ENCODE results near the gene ULK1. TPM values are rescaled to one million over a fixed set of nuclear protein-coding genes. Genes with fewer than 3 reads are reported as not detected.

The ULK1 gene
- total RNA-seq, 1 donor: 14.1 TPM

GRCh38 chr12:131963381-131963780 lies 69.0 kb downstream of the ULK1 start:
- H3K27me3 ChIP-seq (ENCODE audit: insufficient read depth, low read length): no peaks in the 10 kb centered on the region
- H2AFZ ChIP-seq (ENCODE audit: low read length): no peak overlapping the region
- H3K36me3 ChIP-seq (ENCODE audit: insufficient read depth, low read length): peaks cover 9% of the 10 kb centered on the region
- H3K4me2 ChIP-seq (ENCODE audit: insufficient read depth, low read length): no peak overlapping the region
- H3K27ac ChIP-seq (ENCODE audit: low read depth, low read length): no peak overlapping the region
- H4K20me1 ChIP-seq (ENCODE audit: insufficient read depth, low read length): peaks cover 43% of the 10 kb centered on the region
- peaks cover 87% of the 10 kb centered on the region for H3K79me2 ChIP-seq (ENCODE audit: insufficient read depth, low read length)
- no peak overlapping the region for H3K4me3 ChIP-seq (ENCODE audit: insufficient read depth, low read length)
- no peak for DNase-seq (ENCODE audit: insufficient read length, low spot score, missing footprints)
- no peak for TF ChIP-seq CTCF (IDR thresholded peaks at IDR 0.05; ENCODE audit: extremely low read depth, low read depth, low read length)
- peaks cover 17% of the 10 kb centered on the region for H3K4me1 ChIP-seq (ENCODE audit: insufficient read depth, low read length)
- H3K9me3 ChIP-seq (ENCODE audit: low read depth, low read length): no peaks in the 10 kb centered on the region

- TF ChIP-seq CTCF (IDR thresholded peaks at IDR 0.05; ENCODE audit: extremely low read depth, low read depth, low read length): no peak
- Histone ChIP-seq H2AFZ (ENCODE audit: low read length) (no peak overlapping the region), H3K79me2 (ENCODE audit: insufficient read depth, low read length) (peaks cover 87% of the 10 kb centered on the region), H3K9me3 (ENCODE audit: low read depth, low read length) (no peaks in the 10 kb centered on the region), H3K4me1 (ENCODE audit: insufficient read depth, low read length) (peaks cover 12% of the 10 kb centered on the region), H3K27ac (ENCODE audit: low read depth, low read length) (peak overlapping the region; percentile 4), H3K27me3 (ENCODE audit: insufficient read depth, low read length) (no peaks in the 10 kb centered on the region), H3K4me2 (ENCODE audit: insufficient read depth, low read length) (peak overlapping the region; percentile 8), H4K20me1 (ENCODE audit: insufficient read depth, low read length) (peaks cover 26% of the 10 kb centered on the region), H3K36me3 (ENCODE audit: insufficient read depth, low read length) (peaks cover 9% of the 10 kb centered on the region), H3K4me3 (ENCODE audit: insufficient read depth, low read length) (no peak overlapping the region)
- no peak for DNase-seq (ENCODE audit: insufficient read length, low spot score, missing footprints)
Observed at GRCh38 chr12:131965073-131965472, 70.7 kb downstream of the ULK1 start.

GRCh38 chr12:131971226-131971625 lies 76.8 kb downstream of the ULK1 start:
- Histone ChIP-seq H3K27me3 (ENCODE audit: insufficient read depth, low read length) (no peaks in the 10 kb centered on the region), H3K4me3 (ENCODE audit: insufficient read depth, low read length) (no peak overlapping the region), H3K4me2 (ENCODE audit: insufficient read depth, low read length) (no peak overlapping the region), H3K79me2 (ENCODE audit: insufficient read depth, low read length) (peaks cover 96% of the 10 kb centered on the region), H3K4me1 (ENCODE audit: insufficient read depth, low read length) (no peaks in the 10 kb centered on the region), H2AFZ (ENCODE audit: low read length) (no peak overlapping the region), H3K36me3 (ENCODE audit: insufficient read depth, low read length) (no peaks in the 10 kb centered on the region), H3K27ac (ENCODE audit: low read depth, low read length) (no peak overlapping the region), H4K20me1 (ENCODE audit: insufficient read depth, low read length) (peaks cover 15% of the 10 kb centered on the region), H3K9me3 (ENCODE audit: low read depth, low read length) (no peaks in the 10 kb centered on the region)
- no peak for DNase-seq (ENCODE audit: insufficient read length, low spot score, missing footprints)
- TF ChIP-seq CTCF (IDR thresholded peaks at IDR 0.05; ENCODE audit: extremely low read depth, low read depth, low read length): no peak

Small RNA genes within 50 kb of the gene (small RNA-seq; reads per million reads assigned to genes)
- not detected for gene AC131009.3

Other genes with a start within 250 kb of the ULK1 start
- 30.1 and 31.1 TPM in 2 replicates for gene SFSWAP, start 183.5 kb upstream of the ULK1 start, total RNA-seq
- gene MMP17, start 66.2 kb upstream of the ULK1 start, total RNA-seq: 10.5 and 11.2 TPM in 2 replicates
- 6.5 and 7.6 TPM in 2 replicates for gene PUS1, start 34.7 kb downstream of the ULK1 start, total RNA-seq
- 14.4 and 14.5 TPM in 2 replicates for gene EP400, start 55.3 kb downstream of the ULK1 start, total RNA-seq
- 6.2 and 7.4 TPM in 2 replicates for gene DDX51, start 249.7 kb downstream of the ULK1 start, total RNA-seq
- 7.7 and 11.2 TPM in 2 replicates for gene NOC4L, start 249.8 kb downstream of the ULK1 start, total RNA-seq